ENCODE measurements around the gene MIGA2.

Gene MIGA2

GRCh38 chr9:129112526-129112925 is 76.1 kb downstream of the MIGA2 start:
- H3K4me3 ChIP-seq (ENCODE audit: low read depth, low read length) = peak overlapping the region; percentile 83

- no peak overlapping the region for H3K4me3 ChIP-seq (ENCODE audit: low read depth, low read length)
Observed at GRCh38 chr9:129113645-129114304, 77.3 kb downstream of the MIGA2 start.

GRCh38 chr9:129118799-129119198 is 82.4 kb downstream of the MIGA2 start:
- H3K4me3 ChIP-seq (ENCODE audit: low read depth, low read length) = no peak overlapping the region

- no peak overlapping the region for H3K4me3 ChIP-seq (ENCODE audit: low read depth, low read length)
Observed at GRCh38 chr9:129121483-129121882, 85.1 kb downstream of the MIGA2 start.

All from iPS-11a (cell line).